WTC11 (cell line): ENCODE data around the gene DNAJC9. TPM values are rescaled to one million over a fixed set of nuclear protein-coding genes. Genes with fewer than 3 reads are reported as not detected.

Experiments used
- ATAC-seq: fragments of 200-7000 bp; cut with Tn5 transposase; 2 replicates; pipeline ENCODE4 v1.10.0; 2021; ENCODE audit warnings: mild to moderate bottlenecking, moderate library complexity
- CTCF ChIA-PET: fragments of 300-600 bp; sonication (Branson Sonifier 250); formaldehyde crosslinking; loops from one replicate; lab custom pipeline; 2021; ENCODE audit warnings: antibody characterized with exemption; lab: Charles Lee
- POLR2A ChIA-PET: fragments of 350-600 bp; sonication (Branson Sonifier 250); formaldehyde crosslinking; loops from one replicate; lab custom pipeline; 2021; ENCODE audit warnings: antibody characterized with exemption; lab: Charles Lee
- DNase-seq: peaks from one replicate; pipeline ENCODE4 v3.0.0; 2021; ENCODE audit warnings: low spot score
- H3K27ac Mint-ChIP-seq: 2 replicates; pipeline ENCODE4 v1.8.0; 2021; ENCODE audit warnings: mixed read lengths
- H3K27me3 Mint-ChIP-seq: 2 replicates; pipeline ENCODE4 v1.8.0; 2021; ENCODE audit warnings: low read depth, mild to moderate bottlenecking, moderate library complexity, mixed read lengths
- H3K36me3 Mint-ChIP-seq: 2 replicates; pipeline ENCODE4 v1.8.0; 2021; ENCODE audit warnings: mixed read lengths
- H3K4me1 Mint-ChIP-seq: 2 replicates; pipeline ENCODE4 v1.8.0; 2022; ENCODE audit warnings: mixed read lengths
- H3K4me3 Mint-ChIP-seq: 2 replicates; pipeline ENCODE4 v1.8.0; 2021; ENCODE audit warnings: mild to moderate bottlenecking, moderate library complexity, mixed read lengths
- H3K9me3 Mint-ChIP-seq: 2 replicates; pipeline ENCODE4 v1.8.0; 2021; ENCODE audit warnings: mixed read lengths
- FOXP1 ChIP-seq: sonication (generic); formaldehyde crosslinking; IDR thresholded peaks from 2 replicates; pipeline ENCODE4 v1.8.0; 2022; ENCODE audit warnings: missing genetic modification reagents, mild to moderate bottlenecking, moderate library complexity, borderline replicate concordance
- IRF2 ChIP-seq: sonication (generic); formaldehyde crosslinking; IDR thresholded peaks from 2 replicates; pipeline ENCODE4 v1.8.0; 2022; ENCODE audit warnings: low read depth, missing genetic modification reagents, borderline replicate concordance
- JAZF1 ChIP-seq: fragments of 250-450 bp; sonication (Bioruptor Pico); IDR thresholded peaks from 2 replicates; pipeline ENCODE4 v1.9.0; 2021; ENCODE audit warnings: moderate library complexity, mild to moderate bottlenecking, inconsistent platforms
- MXD4 ChIP-seq: fragments of 250-450 bp; sonication (Bioruptor Pico); IDR thresholded peaks from 2 replicates; pipeline ENCODE4 v1.8.0; 2021; ENCODE audit warnings: mild to moderate bottlenecking, moderate library complexity, borderline replicate concordance
- NFYB ChIP-seq: sonication (generic); formaldehyde crosslinking; conservative IDR thresholded peaks from 2 replicates; pipeline ENCODE4 v1.8.0; 2022; ENCODE audit warnings: low read depth, missing genetic modification reagents
- NR2C2 ChIP-seq: sonication (generic); formaldehyde crosslinking; IDR thresholded peaks from 2 replicates; pipeline ENCODE4 v1.8.0; 2022; ENCODE audit warnings: mild to moderate bottlenecking, missing genetic modification reagents
- SMAD3 ChIP-seq: sonication (generic); formaldehyde crosslinking; IDR thresholded peaks from 2 replicates; pipeline ENCODE4 v1.8.0; 2022; ENCODE audit warnings: missing genetic modification reagents, mild to moderate bottlenecking, borderline replicate concordance
- SMAD4 ChIP-seq: sonication (generic); formaldehyde crosslinking; IDR thresholded peaks from 2 replicates; pipeline ENCODE4 v1.8.0; 2022; ENCODE audit warnings: mild to moderate bottlenecking, missing genetic modification reagents
- TCF7 ChIP-seq: sonication (generic); formaldehyde crosslinking; IDR thresholded peaks from 2 replicates; pipeline ENCODE4 v1.8.0; 2022; ENCODE audit warnings: mild to moderate bottlenecking, low read depth, missing genetic modification reagents, moderate library complexity
- ZNF317 ChIP-seq: sonication (generic); formaldehyde crosslinking; IDR thresholded peaks from 2 replicates; pipeline ENCODE4 v1.8.1; 2023; ENCODE audit warnings: low read depth, mild to moderate bottlenecking, moderate library complexity, missing genetic modification reagents, borderline replicate concordance
- ZNF423 ChIP-seq: fragments of 250-450 bp; sonication (Bioruptor Pico); IDR thresholded peaks from 2 replicates; pipeline ENCODE4 v2.1.2; 2022; ENCODE audit warnings: mild to moderate bottlenecking, moderate library complexity
- total RNA-seq: library from RNA; stranded (reverse); gene quantifications from 3 replicates; pipeline ENCODE4 v1.2.3, GENCODE V29; 2021
- TF ChIP-seq, protein P1 (sequence below): fragments of 250-450 bp; sonication (Bioruptor Pico); IDR thresholded peaks from 2 replicates; pipeline ENCODE4 v1.9.0; 2021; ENCODE audit warnings: mild to moderate bottlenecking, borderline replicate concordance
- TF ChIP-seq, protein P2 (sequence below): sonication (generic); formaldehyde crosslinking; IDR thresholded peaks from 2 replicates; pipeline ENCODE4 v1.8.0; 2022; ENCODE audit warnings: missing genetic modification reagents
- TF ChIP-seq, protein P3 (sequence below): sonication (generic); formaldehyde crosslinking; conservative IDR thresholded peaks from 2 replicates; pipeline ENCODE4 v1.8.1; 2023; ENCODE audit warnings: mild to moderate bottlenecking, low read depth, missing genetic modification reagents, moderate library complexity
- TF ChIP-seq, protein P4 (sequence below): sonication (generic); formaldehyde crosslinking; IDR thresholded peaks from 2 replicates; pipeline ENCODE4 v1.8.0; 2022; ENCODE audit warnings: mild to moderate bottlenecking, missing genetic modification reagents
- TF ChIP-seq, protein P5 (sequence below): sonication (generic); formaldehyde crosslinking; IDR thresholded peaks from 2 replicates; pipeline ENCODE4 v1.8.1; 2023; ENCODE audit warnings: mild to moderate bottlenecking, missing genetic modification reagents, moderate library complexity
- TF ChIP-seq, protein P6 (sequence below): sonication (generic); formaldehyde crosslinking; IDR thresholded peaks from 2 replicates; pipeline ENCODE4 v1.8.1; 2022; ENCODE audit warnings: mild to moderate bottlenecking, moderate library complexity, missing genetic modification reagents

DNAJC9 gene
- total RNA-seq, 1 experiment from 2014 or later, result 32.4 TPM

DNA sequence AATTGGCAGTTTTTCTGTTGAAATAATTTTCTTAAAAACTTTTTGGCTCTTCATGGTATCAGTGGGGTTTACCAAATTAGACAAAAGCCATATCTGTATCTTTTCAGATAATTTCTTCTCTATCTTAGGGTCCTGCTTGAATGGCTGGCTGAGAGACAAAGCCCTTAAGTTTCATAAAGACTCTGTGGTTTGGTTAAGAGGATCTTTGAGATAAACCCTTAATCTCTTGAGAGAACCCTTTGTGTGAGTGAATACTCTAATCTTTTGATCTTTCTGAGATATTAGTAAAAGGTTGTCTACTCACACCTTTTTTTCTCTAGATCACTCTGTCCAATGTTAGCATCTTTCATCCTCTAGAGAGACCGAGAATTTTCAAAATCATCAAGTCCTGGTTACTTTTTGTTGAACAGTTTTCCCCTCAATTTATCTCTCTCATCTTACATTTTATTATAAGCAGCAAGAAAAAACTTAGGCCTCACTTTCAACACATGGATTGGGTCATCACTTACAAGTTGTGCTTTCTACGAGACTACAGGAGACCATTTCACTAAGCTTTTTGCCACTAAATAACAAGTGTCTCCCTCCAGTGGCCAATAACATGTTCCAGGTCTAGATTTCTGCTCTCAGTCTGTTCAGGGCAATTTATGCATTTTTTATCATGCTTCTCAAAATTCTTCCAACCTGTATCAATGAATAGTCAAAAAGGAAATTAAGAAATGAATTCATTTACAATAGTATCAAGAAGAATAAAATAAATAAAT is 28.4 kb downstream of the DNAJC9 start (continued):
- TF ChIP-seq, protein P1, sequence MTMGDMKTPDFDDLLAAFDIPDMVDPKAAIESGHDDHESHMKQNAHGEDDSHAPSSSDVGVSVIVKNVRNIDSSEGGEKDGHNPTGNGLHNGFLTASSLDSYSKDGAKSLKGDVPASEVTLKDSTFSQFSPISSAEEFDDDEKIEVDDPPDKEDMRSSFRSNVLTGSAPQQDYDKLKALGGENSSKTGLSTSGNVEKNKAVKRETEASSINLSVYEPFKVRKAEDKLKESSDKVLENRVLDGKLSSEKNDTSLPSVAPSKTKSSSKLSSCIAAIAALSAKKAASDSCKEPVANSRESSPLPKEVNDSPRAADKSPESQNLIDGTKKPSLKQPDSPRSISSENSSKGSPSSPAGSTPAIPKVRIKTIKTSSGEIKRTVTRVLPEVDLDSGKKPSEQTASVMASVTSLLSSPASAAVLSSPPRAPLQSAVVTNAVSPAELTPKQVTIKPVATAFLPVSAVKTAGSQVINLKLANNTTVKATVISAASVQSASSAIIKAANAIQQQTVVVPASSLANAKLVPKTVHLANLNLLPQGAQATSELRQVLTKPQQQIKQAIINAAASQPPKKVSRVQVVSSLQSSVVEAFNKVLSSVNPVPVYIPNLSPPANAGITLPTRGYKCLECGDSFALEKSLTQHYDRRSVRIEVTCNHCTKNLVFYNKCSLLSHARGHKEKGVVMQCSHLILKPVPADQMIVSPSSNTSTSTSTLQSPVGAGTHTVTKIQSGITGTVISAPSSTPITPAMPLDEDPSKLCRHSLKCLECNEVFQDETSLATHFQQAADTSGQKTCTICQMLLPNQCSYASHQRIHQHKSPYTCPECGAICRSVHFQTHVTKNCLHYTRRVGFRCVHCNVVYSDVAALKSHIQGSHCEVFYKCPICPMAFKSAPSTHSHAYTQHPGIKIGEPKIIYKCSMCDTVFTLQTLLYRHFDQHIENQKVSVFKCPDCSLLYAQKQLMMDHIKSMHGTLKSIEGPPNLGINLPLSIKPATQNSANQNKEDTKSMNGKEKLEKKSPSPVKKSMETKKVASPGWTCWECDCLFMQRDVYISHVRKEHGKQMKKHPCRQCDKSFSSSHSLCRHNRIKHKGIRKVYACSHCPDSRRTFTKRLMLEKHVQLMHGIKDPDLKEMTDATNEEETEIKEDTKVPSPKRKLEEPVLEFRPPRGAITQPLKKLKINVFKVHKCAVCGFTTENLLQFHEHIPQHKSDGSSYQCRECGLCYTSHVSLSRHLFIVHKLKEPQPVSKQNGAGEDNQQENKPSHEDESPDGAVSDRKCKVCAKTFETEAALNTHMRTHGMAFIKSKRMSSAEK (CRISPR knock-in tag), result no peak

DNA sequence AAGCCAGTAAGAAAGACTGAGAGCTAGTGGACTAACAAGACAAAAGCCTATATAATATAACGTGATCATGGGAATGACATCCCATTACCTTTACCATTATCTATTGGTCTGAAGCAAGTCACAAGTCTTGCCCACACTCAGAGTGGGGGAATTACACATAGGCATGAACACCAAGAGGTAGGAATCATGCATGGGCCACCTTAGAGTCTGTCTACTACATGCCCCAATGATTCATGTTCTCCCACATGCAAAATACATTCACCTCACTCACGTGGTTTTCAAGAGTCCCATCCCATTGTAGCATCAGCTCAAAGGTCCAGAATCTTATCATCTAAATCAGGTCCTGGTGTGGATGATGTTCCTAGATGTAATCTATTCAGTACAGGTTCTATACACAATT is 29.4 kb downstream of the DNAJC9 start:
- DNase-seq, result no peak
- Mint-ChIP-seq H3K9me3 (no peaks in the 10 kb centered on the region), H3K36me3 (0 out of 2 replicates have a peak, but pooled peaks cover 3% of the 10 kb centered on the region), H3K27me3 (no peaks in the 10 kb centered on the region), H3K27ac (no peak overlapping the region), H3K4me3 (no peak overlapping the region), H3K4me1 (no peaks in the 10 kb centered on the region)
- POLR2A ChIA-PET, result no interaction called here
- TF ChIP-seq, protein P2, sequence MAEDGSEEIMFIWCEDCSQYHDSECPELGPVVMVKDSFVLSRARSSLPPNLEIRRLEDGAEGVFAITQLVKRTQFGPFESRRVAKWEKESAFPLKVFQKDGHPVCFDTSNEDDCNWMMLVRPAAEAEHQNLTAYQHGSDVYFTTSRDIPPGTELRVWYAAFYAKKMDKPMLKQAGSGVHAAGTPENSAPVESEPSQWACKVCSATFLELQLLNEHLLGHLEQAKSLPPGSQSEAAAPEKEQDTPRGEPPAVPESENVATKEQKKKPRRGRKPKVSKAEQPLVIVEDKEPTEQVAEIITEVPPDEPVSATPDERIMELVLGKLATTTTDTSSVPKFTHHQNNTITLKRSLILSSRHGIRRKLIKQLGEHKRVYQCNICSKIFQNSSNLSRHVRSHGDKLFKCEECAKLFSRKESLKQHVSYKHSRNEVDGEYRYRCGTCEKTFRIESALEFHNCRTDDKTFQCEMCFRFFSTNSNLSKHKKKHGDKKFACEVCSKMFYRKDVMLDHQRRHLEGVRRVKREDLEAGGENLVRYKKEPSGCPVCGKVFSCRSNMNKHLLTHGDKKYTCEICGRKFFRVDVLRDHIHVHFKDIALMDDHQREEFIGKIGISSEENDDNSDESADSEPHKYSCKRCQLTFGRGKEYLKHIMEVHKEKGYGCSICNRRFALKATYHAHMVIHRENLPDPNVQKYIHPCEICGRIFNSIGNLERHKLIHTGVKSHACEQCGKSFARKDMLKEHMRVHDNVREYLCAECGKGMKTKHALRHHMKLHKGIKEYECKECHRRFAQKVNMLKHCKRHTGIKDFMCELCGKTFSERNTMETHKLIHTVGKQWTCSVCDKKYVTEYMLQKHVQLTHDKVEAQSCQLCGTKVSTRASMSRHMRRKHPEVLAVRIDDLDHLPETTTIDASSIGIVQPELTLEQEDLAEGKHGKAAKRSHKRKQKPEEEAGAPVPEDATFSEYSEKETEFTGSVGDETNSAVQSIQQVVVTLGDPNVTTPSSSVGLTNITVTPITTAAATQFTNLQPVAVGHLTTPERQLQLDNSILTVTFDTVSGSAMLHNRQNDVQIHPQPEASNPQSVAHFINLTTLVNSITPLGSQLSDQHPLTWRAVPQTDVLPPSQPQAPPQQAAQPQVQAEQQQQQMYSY (CRISPR knock-in tag), result no peak
- TF ChIP-seq ZNF423 (CRISPR knock-in tag) (no peak), MXD4 (CRISPR knock-in tag) (no peak), JAZF1 (CRISPR knock-in tag) (no peak), FOXP1 (no peak), ZNF317 (CRISPR knock-in tag) (no peak), IRF2 (CRISPR knock-in tag) (no peak), SMAD4 (CRISPR knock-in tag) (no peak), TCF7 (CRISPR knock-in tag) (no peak), NFYB (CRISPR knock-in tag) (no peak), NR2C2 (CRISPR knock-in tag) (no peak), SMAD3 (CRISPR knock-in tag) (no peak)
- TF ChIP-seq, protein P3, sequence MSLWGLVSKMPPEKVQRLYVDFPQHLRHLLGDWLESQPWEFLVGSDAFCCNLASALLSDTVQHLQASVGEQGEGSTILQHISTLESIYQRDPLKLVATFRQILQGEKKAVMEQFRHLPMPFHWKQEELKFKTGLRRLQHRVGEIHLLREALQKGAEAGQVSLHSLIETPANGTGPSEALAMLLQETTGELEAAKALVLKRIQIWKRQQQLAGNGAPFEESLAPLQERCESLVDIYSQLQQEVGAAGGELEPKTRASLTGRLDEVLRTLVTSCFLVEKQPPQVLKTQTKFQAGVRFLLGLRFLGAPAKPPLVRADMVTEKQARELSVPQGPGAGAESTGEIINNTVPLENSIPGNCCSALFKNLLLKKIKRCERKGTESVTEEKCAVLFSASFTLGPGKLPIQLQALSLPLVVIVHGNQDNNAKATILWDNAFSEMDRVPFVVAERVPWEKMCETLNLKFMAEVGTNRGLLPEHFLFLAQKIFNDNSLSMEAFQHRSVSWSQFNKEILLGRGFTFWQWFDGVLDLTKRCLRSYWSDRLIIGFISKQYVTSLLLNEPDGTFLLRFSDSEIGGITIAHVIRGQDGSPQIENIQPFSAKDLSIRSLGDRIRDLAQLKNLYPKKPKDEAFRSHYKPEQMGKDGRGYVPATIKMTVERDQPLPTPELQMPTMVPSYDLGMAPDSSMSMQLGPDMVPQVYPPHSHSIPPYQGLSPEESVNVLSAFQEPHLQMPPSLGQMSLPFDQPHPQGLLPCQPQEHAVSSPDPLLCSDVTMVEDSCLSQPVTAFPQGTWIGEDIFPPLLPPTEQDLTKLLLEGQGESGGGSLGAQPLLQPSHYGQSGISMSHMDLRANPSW, result no peak
- TF ChIP-seq, protein P1 (CRISPR knock-in tag), result no peak
- TF ChIP-seq, protein P4, sequence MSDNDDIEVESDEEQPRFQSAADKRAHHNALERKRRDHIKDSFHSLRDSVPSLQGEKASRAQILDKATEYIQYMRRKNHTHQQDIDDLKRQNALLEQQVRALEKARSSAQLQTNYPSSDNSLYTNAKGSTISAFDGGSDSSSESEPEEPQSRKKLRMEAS (CRISPR knock-in tag), result no peak
- TF ChIP-seq, protein P5, sequence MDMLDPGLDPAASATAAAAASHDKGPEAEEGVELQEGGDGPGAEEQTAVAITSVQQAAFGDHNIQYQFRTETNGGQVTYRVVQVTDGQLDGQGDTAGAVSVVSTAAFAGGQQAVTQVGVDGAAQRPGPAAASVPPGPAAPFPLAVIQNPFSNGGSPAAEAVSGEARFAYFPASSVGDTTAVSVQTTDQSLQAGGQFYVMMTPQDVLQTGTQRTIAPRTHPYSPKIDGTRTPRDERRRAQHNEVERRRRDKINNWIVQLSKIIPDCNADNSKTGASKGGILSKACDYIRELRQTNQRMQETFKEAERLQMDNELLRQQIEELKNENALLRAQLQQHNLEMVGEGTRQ (CRISPR knock-in tag), result no peak
- TF ChIP-seq, protein P6, sequence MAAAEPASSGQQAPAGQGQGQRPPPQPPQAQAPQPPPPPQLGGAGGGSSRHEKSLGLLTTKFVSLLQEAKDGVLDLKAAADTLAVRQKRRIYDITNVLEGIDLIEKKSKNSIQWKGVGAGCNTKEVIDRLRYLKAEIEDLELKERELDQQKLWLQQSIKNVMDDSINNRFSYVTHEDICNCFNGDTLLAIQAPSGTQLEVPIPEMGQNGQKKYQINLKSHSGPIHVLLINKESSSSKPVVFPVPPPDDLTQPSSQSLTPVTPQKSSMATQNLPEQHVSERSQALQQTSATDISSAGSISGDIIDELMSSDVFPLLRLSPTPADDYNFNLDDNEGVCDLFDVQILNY (CRISPR knock-in tag), result no peak
- CTCF ChIA-PET, result no interaction called here
- no peak for ATAC-seq
